ENCODE data around the gene LAMTOR1.
A peak's percentile ranks its signal among the peaks of the same experiment; 100 is the strongest.

Gene LAMTOR1

DNA sequence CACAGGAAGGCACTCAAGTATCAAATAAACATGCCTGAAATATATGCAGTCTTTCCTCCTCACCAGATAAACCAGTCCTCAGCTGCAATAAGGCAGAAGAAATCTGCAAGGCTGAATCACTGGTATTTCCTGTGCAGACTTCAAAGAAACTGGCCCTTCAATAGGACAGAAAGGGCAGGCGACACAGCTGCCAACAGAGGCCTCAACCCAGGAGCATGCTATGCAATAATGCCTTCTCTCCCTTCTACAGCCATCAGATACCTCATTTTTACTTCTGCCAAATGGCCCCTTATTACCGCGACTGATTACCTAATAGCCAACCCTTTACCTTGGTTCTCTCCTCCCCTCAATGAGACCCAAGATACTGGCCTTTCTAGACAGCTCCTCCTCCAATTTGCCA lies 30.7 kb downstream of the LAMTOR1 start:
- DNase-seq (ENCODE audit: low read depth), result peak; percentile 86
- no peak overlapping the region for H3K4me3 ChIP-seq (ENCODE audit: low read length)
- TF ChIP-seq CTCF (conservative IDR thresholded peaks at IDR 0.05; ENCODE audit: low read length), result no peak

DNA sequence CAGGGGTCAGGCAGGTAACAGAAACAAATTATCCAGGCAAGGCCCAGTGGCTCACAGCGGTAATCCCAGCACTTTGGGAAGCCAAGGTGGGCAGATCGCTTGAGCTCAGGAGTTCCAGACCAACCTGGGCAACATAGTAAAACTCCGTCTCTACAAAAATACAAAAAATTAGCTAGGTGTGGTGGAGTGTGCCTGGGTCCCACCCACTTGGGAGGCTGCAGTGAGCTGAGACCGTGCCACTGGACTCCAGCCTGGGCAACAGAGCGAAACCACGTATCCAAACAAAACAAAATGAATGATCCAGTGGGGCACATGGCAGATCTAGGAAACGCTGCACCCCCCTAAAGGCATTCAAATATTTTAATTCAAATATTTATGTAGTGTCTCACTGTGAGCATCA lies 32.6 kb downstream of the LAMTOR1 start:
- DNase-seq (ENCODE audit: low read depth), result no peak
- no peak for TF ChIP-seq CTCF (conservative IDR thresholded peaks at IDR 0.05; ENCODE audit: low read length)
- no peak overlapping the region for H3K4me3 ChIP-seq (ENCODE audit: low read length)

- H3K4me3 ChIP-seq (ENCODE audit: low read length), result peak overlapping the region; percentile 43
- peak; percentile 90 for DNase-seq (ENCODE audit: low read depth)
- TF ChIP-seq CTCF (conservative IDR thresholded peaks at IDR 0.05; ENCODE audit: low read length), result no peak
These were observed 33.3 kb downstream of the LAMTOR1 start for GRCh38 chr11:72069787-72070251.

- peak; percentile 65 for DNase-seq (ENCODE audit: low read depth)
- peak overlapping the region; percentile 43 for H3K4me3 ChIP-seq (ENCODE audit: low read length)
- no peak for TF ChIP-seq CTCF (conservative IDR thresholded peaks at IDR 0.05; ENCODE audit: low read length)
These were observed 33.9 kb downstream of the LAMTOR1 start for GRCh38 chr11:72069200-72069599.

- no peak overlapping the region for H3K4me3 ChIP-seq (ENCODE audit: low read length)
- DNase-seq (ENCODE audit: low read depth), result no peak
- no peak for TF ChIP-seq CTCF (conservative IDR thresholded peaks at IDR 0.05; ENCODE audit: low read length)
These were observed 35.4 kb downstream of the LAMTOR1 start for GRCh38 chr11:72067676-72068075.

DNA sequence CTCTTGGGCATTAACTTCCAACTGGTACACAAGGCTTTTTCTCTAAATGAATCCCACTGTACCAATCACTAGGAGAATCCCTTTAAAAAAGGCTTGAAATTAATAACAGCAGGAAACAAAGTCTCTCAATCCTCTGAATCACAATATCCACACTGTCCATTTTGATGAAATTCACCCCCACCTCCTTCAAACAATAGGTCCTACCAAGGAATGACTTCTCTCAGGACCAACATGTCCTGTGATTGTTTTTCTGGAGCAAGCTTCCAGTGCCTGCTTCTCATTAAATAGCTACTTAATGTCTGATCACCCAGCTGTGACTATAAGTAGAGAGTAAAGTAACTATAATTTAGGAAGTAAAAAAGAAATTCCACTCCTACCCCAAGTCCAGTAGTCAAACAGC lies 35.8 kb downstream of the LAMTOR1 start:
- no peak for TF ChIP-seq CTCF (conservative IDR thresholded peaks at IDR 0.05; ENCODE audit: low read length)
- DNase-seq (ENCODE audit: low read depth), result no peak
- no peak overlapping the region for H3K4me3 ChIP-seq (ENCODE audit: low read length)

GRCh38 chr11:72066855-72067254 lies 36.2 kb downstream of the LAMTOR1 start:
- DNase-seq (ENCODE audit: low read depth), result no peak
- TF ChIP-seq CTCF (conservative IDR thresholded peaks at IDR 0.05; ENCODE audit: low read length), result no peak

More at GRCh38 chr11:72066855-72067254, 36.2 kb downstream of the LAMTOR1 start:
- H3K4me3 ChIP-seq (ENCODE audit: low read length), result no peak overlapping the region
